MCF 10A (cell line): Measurements from ENCODE around the gene ALDH3B1. TPM values are rescaled to one million over a fixed set of nuclear protein-coding genes. Genes with fewer than 3 reads are reported as not detected.

Experiments used
- BruUV-seq: library from RNA; stranded (reverse); fragments of 400-500 nt; replicated peaks from 2 replicates; lab custom pipeline; 2021; lab: Mats Ljungman, UMichigan
- CTCF ChIA-PET: fragments of 300-600 bp; sonication (Branson Sonifier 250); formaldehyde crosslinking; extraction: SDS; loops from one replicate; lab custom pipeline; 2021; ENCODE audit warnings: antibody characterized with exemption, inconsistent platforms; lab: Yijun Ruan, JAX
- POLR2A ChIA-PET: fragments of 300-600, 350-650 bp; sonication (Branson Sonifier 250); formaldehyde crosslinking; extraction: SDS; loops from one replicate; lab custom pipeline; 2020; ENCODE audit warnings: antibody characterized with exemption, inconsistent platforms; lab: Yijun Ruan, JAX
- DNase-seq: peaks from one replicate; pipeline ENCODE4 v3.0.0-alpha.2; 2018; ENCODE audit not compliant: unreplicated experiment
- H3K27ac Mint-ChIP-seq: one replicate; pipeline ENCODE4 v1.8.0; 2022; ENCODE audit warnings: mild to moderate bottlenecking, low read depth, mixed read lengths; ENCODE audit not compliant: unreplicated experiment
- H3K27me3 Mint-ChIP-seq: one replicate; pipeline ENCODE4 v1.8.0; 2022; ENCODE audit warnings: mixed read lengths; ENCODE audit not compliant: insufficient read depth, unreplicated experiment
- H3K36me3 Mint-ChIP-seq: one replicate; pipeline ENCODE4 v1.8.0; 2022; ENCODE audit warnings: mild to moderate bottlenecking, moderate library complexity, mixed read lengths; ENCODE audit not compliant: insufficient read depth, unreplicated experiment
- H3K4me1 Mint-ChIP-seq: one replicate; pipeline ENCODE4 v1.8.0; 2022; ENCODE audit warnings: mixed read lengths; ENCODE audit not compliant: insufficient read depth, unreplicated experiment
- H3K4me3 Mint-ChIP-seq: one replicate; pipeline ENCODE4 v1.8.0; 2022; ENCODE audit warnings: mild to moderate bottlenecking, moderate library complexity, mixed read lengths; ENCODE audit not compliant: unreplicated experiment
- H3K9me3 Mint-ChIP-seq: one replicate; pipeline ENCODE4 v1.8.0; 2022; ENCODE audit warnings: mixed read lengths; ENCODE audit not compliant: unreplicated experiment
- intact Hi-C: fragments of 100-400 bp; cut with micrococcal nuclease; formaldehyde crosslinking; loops from 2 replicates; pipeline ENCODE4 v1.14.1; 2022
- total RNA-seq: library from RNA; stranded (reverse); gene quantifications from 2 replicates; pipeline ENCODE4 v1.2.3, GENCODE V29; 2022
- TF ChIP-seq, protein P1 (sequence below): fragments of 200-600 bp; IDR thresholded peaks from one replicate; pipeline ENCODE4 v1.8.0; 2022; ENCODE audit warnings: antibody characterized with exemption, mild to moderate bottlenecking; ENCODE audit not compliant: unreplicated experiment

Gene ALDH3B1
- total RNA-seq, 1 experiment from 2014 or later, result 37.2 TPM

DNA sequence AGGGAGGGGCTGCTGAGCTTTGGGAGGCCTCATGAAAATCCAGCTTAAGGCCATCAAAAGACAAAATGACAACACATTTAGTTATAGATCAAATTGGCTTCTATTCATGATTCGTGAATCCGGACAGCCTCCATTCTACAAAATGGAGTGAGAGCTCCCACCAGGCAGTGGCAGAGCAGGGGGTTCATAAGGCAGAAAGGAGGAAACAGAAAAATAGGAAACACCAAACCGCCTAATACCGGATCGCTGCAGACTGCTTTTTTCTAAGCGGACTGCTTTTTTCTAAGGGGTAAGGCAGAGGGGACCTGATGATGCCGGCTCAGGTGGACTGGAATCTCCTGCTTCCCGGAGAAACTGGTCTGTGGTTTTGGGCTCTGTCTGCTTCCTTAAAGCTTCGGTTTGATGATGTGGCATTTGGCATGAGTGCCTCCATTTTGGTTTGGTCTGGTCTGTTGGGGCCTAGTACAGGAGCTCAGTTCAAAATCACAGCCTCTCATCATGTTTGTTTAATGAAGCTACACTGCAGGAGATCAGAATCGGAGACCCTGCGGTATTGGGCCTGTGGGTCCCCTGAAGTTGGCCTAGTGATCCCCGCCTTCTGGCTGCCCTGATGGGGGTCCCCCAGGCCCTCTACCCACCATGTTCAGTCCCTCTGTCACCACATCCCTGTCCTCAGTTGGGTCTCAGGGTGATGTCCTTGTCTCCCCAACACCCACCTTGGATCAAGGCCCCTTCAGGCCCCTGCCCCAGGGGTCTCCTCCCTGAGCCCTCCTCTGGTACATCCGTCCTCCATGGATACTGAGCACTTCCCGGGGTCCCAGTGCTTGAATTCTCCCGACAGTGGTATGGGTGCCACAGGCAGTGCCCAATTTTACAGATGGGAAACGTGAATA is 1.2 kb downstream of the ALDH3B1 start:
- H3K27ac Mint-ChIP-seq, result peak overlapping the region; percentile 89
- H3K9me3 Mint-ChIP-seq, result no peaks in the 10 kb centered on the region
- H3K4me3 Mint-ChIP-seq, result peak overlapping the region; percentile 88
- intact Hi-C loops, result no loop called here
- peaks cover 13% of the 10 kb centered on the region for H3K36me3 Mint-ChIP-seq
- CTCF ChIA-PET, result interaction anchor here (0.5 to 3.9 kb wide), 7 partner anchors 9 to 201 kb away, joined by 3 to 34 read pairs (median 5); partner anchors contain the start of gene NDUFS8
- H3K27me3 Mint-ChIP-seq, result no peaks in the 10 kb centered on the region
- peaks cover 58% of the 10 kb centered on the region for H3K4me1 Mint-ChIP-seq
- POLR2A ChIA-PET, result interaction anchor here (1.0 to 4.4 kb wide), 9 partner anchors 10 to 427 kb away, joined by 3 to 46 read pairs (median 4); partner anchors contain the start of genes GSTP1 and NDUFS8
- no peak for DNase-seq
- TSS peak; percentile 35 for BruUV-seq
- TF ChIP-seq, protein P1, sequence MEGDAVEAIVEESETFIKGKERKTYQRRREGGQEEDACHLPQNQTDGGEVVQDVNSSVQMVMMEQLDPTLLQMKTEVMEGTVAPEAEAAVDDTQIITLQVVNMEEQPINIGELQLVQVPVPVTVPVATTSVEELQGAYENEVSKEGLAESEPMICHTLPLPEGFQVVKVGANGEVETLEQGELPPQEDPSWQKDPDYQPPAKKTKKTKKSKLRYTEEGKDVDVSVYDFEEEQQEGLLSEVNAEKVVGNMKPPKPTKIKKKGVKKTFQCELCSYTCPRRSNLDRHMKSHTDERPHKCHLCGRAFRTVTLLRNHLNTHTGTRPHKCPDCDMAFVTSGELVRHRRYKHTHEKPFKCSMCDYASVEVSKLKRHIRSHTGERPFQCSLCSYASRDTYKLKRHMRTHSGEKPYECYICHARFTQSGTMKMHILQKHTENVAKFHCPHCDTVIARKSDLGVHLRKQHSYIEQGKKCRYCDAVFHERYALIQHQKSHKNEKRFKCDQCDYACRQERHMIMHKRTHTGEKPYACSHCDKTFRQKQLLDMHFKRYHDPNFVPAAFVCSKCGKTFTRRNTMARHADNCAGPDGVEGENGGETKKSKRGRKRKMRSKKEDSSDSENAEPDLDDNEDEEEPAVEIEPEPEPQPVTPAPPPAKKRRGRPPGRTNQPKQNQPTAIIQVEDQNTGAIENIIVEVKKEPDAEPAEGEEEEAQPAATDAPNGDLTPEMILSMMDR, result no peak

DNA sequence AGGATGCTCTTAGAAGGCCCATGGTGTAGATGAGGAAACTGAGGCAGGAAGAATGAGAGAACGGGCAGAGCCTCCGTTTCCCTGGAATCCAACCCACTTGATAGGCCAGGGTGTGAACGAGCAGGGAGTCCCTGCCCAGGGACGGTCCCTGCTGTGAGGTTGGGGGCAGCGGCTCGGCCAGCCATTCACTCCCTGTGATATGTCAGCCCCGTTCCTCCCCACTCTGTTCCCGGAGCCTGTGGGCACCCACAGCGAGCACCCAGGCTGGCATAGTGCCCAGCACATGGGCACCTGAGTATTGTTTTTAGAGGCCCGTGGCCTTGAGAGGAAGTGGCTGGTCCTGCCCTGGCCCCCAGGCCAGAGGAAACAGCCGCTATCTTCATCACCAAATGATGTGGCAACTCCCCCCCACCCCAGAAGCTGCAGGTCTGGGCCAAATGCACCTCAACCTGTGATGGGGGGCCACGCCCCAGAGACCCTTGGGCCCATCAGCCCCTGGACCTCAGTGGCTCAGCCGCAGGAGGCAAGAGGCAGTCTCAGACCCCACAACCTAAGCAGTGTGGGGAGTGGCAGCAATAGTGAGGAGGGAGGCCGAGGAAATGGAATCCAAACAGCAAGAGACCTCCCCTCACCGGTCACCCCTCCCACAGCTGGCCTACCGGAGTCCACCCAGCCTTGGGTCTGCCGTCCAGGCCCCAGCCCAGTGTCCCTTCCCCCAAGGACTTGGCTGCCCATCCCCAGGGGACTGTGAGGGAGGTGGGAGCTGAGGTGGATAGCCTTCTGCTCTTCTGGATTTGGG is 2.1 kb downstream of the ALDH3B1 start:
- peak; percentile 56 for DNase-seq
- peaks cover 68% of the 10 kb centered on the region for H3K4me1 Mint-ChIP-seq
- CTCF ChIA-PET, result interaction anchor here (0.7 to 3.9 kb wide), 2 partner anchors 8 to 84 kb away, joined by 3 to 34 read pairs; no protein-coding TSS in a partner anchor

DNA sequence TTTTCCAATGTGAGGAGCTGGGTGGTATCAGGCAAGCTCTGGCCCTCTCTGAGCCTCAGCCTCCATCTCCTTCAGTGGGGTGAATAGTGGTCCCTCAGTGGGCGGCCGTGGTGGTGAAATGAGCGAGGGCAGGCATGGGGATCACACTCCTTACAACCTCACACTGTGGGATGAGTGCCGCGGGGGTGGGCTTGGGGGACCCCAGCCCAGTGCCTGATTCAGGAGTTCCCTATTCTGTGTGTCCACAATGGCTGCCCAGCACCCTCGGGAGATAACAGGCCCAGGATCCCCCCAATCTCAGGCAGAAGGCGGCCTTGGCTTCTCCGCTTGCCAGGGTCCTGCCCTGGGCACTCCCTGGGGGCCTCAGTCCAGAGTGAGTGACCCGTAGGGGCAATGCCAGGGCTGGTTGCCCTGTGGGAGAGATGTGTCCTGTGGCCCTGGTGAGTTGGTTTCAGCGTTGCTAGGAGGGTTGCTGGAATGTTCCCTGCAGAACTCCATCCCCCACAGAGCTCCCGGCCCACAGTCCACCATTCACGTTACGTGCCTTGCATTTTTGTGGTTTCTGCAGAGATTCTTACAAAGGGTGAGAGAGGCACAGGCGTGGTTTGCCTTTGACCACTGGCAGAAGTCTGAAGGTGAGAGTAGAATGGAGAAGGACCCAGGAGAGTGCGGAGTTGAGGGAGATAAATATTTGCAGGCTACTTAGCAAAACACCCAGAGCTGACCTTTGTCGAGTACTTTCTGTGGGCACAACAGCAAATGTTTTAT is 2.9 kb downstream of the ALDH3B1 start:
- no peaks in the 10 kb centered on the region for H3K9me3 Mint-ChIP-seq
- TF ChIP-seq, protein P1, result no peak
- ChIA-PET CTCF (interaction anchor here (0.7 to 1.2 kb wide), 2 partner anchors 16 to 83 kb away, joined by 3 read pairs; no protein-coding TSS in a partner anchor), POLR2A (interaction anchor here (0.6 to 4.9 kb wide), 11 partner anchors 10 to 308 kb away, joined by 3 to 59 read pairs (median 4); partner anchors contain the start of gene NDUFS8)
- intact Hi-C loops, result no loop called here
- DNase-seq, result peak; percentile 95
- H3K4me1 Mint-ChIP-seq, result peaks cover 76% of the 10 kb centered on the region
- peak overlapping the region; percentile 88 for H3K4me3 Mint-ChIP-seq
- peak overlapping the region; percentile 89 for H3K27ac Mint-ChIP-seq
- no peaks in the 10 kb centered on the region for H3K27me3 Mint-ChIP-seq
- peaks cover 29% of the 10 kb centered on the region for H3K36me3 Mint-ChIP-seq
- BruUV-seq, result TSS peak; percentile 72

More for the DNA sequence above, 2.1 kb downstream of the ALDH3B1 start:
- POLR2A ChIA-PET, result interaction anchor here (0.7 to 4.9 kb wide), 5 partner anchors 9 to 302 kb away, joined by 4 to 59 read pairs (median 5); partner anchors contain the start of gene NDUFS8
- intact Hi-C loops, result no loop called here
- TF ChIP-seq, protein P1, result no peak
- no TSS peak for BruUV-seq
- peak overlapping the region; percentile 89 for H3K27ac Mint-ChIP-seq
- H3K36me3 Mint-ChIP-seq, result peaks cover 21% of the 10 kb centered on the region
- H3K27me3 Mint-ChIP-seq, result no peaks in the 10 kb centered on the region
- peak overlapping the region; percentile 88 for H3K4me3 Mint-ChIP-seq
- H3K9me3 Mint-ChIP-seq, result no peaks in the 10 kb centered on the region
